Epithelial cell of proximal tubule (primary cell): ENCODE measurements around the gene FHIP1B. TPM values are rescaled to one million over a fixed set of nuclear protein-coding genes. Genes with fewer than 3 reads are reported as not detected.

Experiments used
- DNase-seq: peaks from one replicate; pipeline ENCODE4 v3.0.0-alpha.2; 2011; ENCODE audit warnings: low read depth
- H3K4me3 ChIP-seq: 2 replicates; pipeline ENCODE4 v1.5.1; 2011; ENCODE audit warnings: low read depth, mild to moderate bottlenecking, low read length
- total RNA-seq: library from RNA; depleted of rRNA; stranded (reverse); fragments of >200 nt; gene quantifications from 2 replicates; pipeline ENCODE4 v1.2.3, GENCODE V29; 2015
- TF ChIP-seq, protein P1 (sequence below): conservative IDR thresholded peaks from 2 replicates; pipeline ENCODE4 v1.5.1; 2012; ENCODE audit warnings: low read depth, mild to moderate bottlenecking, low read length

The FHIP1B gene
- total RNA-seq, 1 donor from 2014 or later, result 9.6 TPM

DNA sequence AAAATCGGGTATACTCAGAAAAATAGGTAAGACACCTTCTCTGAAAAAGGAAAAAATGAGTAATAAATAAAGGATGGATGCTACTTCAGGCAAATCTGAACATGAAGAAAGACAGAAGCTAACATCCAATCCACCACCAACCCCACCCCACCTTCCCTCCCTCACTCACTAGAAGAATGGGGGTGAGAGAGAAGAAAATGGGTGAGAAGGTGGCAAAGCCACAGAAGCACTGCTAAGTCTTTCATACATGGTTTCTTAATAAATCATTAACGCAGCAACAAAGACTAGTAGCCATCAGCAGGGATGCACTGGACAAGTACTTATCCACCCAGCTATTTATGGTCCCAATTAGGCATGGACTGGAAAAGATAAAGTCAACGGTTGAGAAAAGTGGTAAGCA lies 5.9 kb downstream of the FHIP1B start:
- DNase-seq, result no peak
- no peak overlapping the region for H3K4me3 ChIP-seq
- TF ChIP-seq, protein P1, sequence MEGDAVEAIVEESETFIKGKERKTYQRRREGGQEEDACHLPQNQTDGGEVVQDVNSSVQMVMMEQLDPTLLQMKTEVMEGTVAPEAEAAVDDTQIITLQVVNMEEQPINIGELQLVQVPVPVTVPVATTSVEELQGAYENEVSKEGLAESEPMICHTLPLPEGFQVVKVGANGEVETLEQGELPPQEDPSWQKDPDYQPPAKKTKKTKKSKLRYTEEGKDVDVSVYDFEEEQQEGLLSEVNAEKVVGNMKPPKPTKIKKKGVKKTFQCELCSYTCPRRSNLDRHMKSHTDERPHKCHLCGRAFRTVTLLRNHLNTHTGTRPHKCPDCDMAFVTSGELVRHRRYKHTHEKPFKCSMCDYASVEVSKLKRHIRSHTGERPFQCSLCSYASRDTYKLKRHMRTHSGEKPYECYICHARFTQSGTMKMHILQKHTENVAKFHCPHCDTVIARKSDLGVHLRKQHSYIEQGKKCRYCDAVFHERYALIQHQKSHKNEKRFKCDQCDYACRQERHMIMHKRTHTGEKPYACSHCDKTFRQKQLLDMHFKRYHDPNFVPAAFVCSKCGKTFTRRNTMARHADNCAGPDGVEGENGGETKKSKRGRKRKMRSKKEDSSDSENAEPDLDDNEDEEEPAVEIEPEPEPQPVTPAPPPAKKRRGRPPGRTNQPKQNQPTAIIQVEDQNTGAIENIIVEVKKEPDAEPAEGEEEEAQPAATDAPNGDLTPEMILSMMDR, result no peak

- H3K4me3 ChIP-seq, result no peak overlapping the region
- TF ChIP-seq, protein P1, result no peak
- DNase-seq, result no peak
Measured at GRCh38 chr11:6225896-6226295, 8.5 kb downstream of the FHIP1B start.

DNA sequence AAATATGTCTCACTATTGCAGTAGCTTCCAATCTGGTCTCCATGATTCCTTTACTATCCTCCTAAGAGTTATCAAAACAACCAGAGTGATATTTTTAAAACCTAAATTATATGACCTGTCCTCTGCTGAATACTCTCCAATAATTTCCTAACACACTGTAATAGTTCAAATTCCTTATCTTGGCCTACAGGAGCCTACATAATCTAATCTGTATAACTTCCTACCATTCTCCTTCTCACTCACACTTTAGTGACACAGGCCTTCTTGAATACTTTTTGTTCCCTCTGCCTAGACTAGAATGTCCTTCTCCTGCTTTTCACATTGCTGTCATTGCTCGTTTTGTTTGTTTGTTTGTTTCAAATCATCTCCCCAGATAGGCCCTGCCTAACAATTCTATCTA lies 9.4 kb downstream of the FHIP1B start:
- TF ChIP-seq, protein P1, result no peak
- no peak for DNase-seq
- H3K4me3 ChIP-seq, result no peak overlapping the region

- TF ChIP-seq, protein P1, result no peak
- no peak overlapping the region for H3K4me3 ChIP-seq
- no peak for DNase-seq
Measured at GRCh38 chr11:6224421-6224820, 10.0 kb downstream of the FHIP1B start.

DNA sequence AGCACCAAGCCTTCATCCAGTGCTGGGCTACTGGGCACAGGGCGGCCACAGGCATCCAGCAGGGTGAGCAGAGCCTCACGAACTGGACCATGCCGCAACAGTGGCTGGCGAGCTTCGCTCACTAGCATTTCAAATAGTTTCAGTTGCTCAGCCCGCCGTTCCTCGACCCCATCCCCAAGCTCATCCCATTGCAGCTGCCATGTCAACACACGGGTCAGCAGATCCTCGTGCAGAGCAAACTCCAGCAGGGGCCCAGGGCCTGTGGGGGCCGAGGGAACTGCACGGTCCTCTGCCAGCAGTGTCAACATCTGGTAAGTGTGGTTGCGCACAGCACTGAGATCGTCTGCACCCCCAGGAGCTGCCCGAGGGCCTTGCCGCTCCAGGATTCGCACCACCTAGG lies 10.6 kb downstream of the FHIP1B start:
- no peak overlapping the region for H3K4me3 ChIP-seq
- TF ChIP-seq, protein P1, result no peak

GRCh38 chr11:6219359-6219758 lies 15.1 kb downstream of the FHIP1B start:
- TF ChIP-seq, protein P1, result no peak
- DNase-seq, result peak; percentile 84
- H3K4me3 ChIP-seq, result no peak overlapping the region

More for the DNA sequence above, 10.6 kb downstream of the FHIP1B start:
- no peak for DNase-seq

- DNase-seq, result no peak
- H3K4me3 ChIP-seq, result no peak overlapping the region
- TF ChIP-seq, protein P1, result no peak
Measured at GRCh38 chr11:6217722-6218121, 16.7 kb downstream of the FHIP1B start.
